ENCODE data around the gene MT4.
A peak's percentile ranks its signal among the peaks of the same experiment; 100 is the strongest.

Gene MT4

DNA sequence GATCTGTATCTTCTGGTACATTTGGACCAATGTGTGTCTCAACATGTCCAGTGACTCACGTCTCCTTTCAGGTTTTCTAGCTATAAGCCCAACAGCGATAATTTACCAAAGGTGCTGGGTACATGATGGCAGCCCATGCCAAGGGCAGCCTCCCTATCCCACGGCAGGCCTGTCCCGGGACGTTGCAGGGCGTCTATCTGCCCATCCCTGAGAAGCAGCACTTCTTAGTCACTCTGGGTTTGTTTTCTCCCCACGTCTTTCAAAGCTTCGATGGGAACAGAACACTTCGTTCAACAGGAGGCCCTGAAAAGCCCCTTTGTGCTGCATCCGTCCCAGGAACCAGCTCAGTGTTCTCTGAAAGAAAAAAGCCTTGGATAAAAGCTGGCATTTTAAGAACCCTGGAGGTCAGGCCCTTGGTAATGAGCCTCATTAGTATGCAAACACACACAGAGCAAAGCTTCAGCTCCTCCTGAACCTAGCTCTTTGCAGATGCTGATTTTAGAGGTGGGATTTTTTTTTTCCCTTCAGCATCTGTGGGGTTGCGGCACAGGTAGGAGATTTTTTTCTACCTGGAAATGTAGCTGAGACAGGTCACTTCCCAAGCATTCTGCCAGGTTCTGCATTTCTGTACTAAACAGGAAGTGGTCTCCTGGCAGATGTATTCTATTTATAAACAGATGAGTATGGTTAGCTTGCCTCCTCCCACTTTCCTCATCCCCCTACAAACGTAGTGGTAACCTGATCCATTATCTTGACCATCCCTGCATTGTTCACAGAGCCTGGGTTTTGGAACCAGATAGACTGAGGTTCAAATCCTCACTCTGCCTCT, 17.5 kb upstream of the MT4 start:
- peak; percentile 77 for DNase-seq (ENCODE audit: low read depth)
- no peak overlapping the region for H3K4me3 ChIP-seq (ENCODE audit: low read depth, low read length)
- TF ChIP-seq CTCF (conservative IDR thresholded peaks at IDR 0.05; ENCODE audit: low read depth, low read length): no peak

DNA sequence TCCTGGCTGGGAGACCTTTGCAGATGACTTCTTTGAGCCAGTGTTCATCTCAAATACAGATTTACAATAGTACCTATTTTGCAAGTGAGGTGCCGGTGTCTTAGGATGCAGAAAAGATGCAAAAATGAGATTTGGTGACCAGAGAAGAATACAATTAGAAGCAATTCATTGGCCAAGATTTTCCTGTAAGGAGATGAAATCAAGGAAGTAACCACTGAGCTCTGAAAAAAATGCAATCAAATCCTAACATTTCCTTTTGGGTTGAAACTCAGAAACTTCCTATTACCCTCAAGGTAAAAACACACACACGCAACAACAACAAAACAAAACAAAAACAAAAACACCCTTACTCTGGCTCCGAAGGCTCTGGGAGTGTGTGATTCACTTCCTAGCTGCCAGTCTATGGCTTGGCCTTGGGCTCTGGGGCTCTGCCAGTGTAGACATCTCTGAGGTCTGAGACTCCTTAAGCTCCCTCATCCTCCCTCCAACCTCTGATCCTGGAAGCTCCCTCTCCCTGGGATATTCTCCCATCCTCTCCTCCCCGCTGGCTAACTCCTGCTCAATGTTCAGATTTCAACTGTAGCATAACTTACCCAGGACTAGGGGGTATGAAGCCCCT, 16.8 kb upstream of the MT4 start:
- no peak for TF ChIP-seq CTCF (conservative IDR thresholded peaks at IDR 0.05; ENCODE audit: low read depth, low read length)
- DNase-seq (ENCODE audit: low read depth): no peak
- no peak overlapping the region for H3K4me3 ChIP-seq (ENCODE audit: low read depth, low read length)

GRCh38 chr16:56549161-56549560, 15.7 kb upstream of the MT4 start:
- H3K4me3 ChIP-seq (ENCODE audit: low read depth, low read length): no peak overlapping the region
- DNase-seq (ENCODE audit: low read depth): no peak
- TF ChIP-seq CTCF (conservative IDR thresholded peaks at IDR 0.05; ENCODE audit: low read depth, low read length): no peak

- no peak for TF ChIP-seq CTCF (conservative IDR thresholded peaks at IDR 0.05; ENCODE audit: low read depth, low read length)
- no peak overlapping the region for H3K4me3 ChIP-seq (ENCODE audit: low read depth, low read length)
- DNase-seq (ENCODE audit: low read depth): peak; percentile 15
These were observed 15.0 kb upstream of the MT4 start for GRCh38 chr16:56549744-56550385.

- DNase-seq (ENCODE audit: low read depth): no peak
- TF ChIP-seq CTCF (conservative IDR thresholded peaks at IDR 0.05; ENCODE audit: low read depth, low read length): no peak
- H3K4me3 ChIP-seq (ENCODE audit: low read depth, low read length): no peak overlapping the region
These were observed 12.8 kb upstream of the MT4 start for GRCh38 chr16:56551796-56552738.

GRCh38 chr16:56554441-56554840, 10.4 kb upstream of the MT4 start:
- no peak overlapping the region for H3K4me3 ChIP-seq (ENCODE audit: low read depth, low read length)
- no peak for TF ChIP-seq CTCF (conservative IDR thresholded peaks at IDR 0.05; ENCODE audit: low read depth, low read length)
- DNase-seq (ENCODE audit: low read depth): no peak

Measured in choroid plexus epithelial cell (primary cell).